OCI-LY7 (cell line): ENCODE measurements around the gene CRK. TPM values are rescaled to one million over a fixed set of nuclear protein-coding genes. Genes with fewer than 3 reads are reported as not detected.

ENCODE experiments used
- BruUV-seq: library from RNA; stranded (reverse); fragments of 400-500 nt; replicated peaks from 2 replicates; lab custom pipeline; 2021; lab: Mats Ljungman, UMichigan
- CTCF ChIA-PET: fragments of 300-600 bp; sonication (Branson Sonifier 250); formaldehyde crosslinking; loops from one replicate; lab custom pipeline; 2022; ENCODE audit warnings: antibody characterized with exemption; ENCODE audit not compliant: unreplicated experiment; lab: Charles Lee
- POLR2A ChIA-PET: fragments of 300-600 bp; sonication (Branson Sonifier 250); formaldehyde crosslinking; loops from one replicate; lab custom pipeline; 2022; ENCODE audit warnings: antibody characterized with exemption; lab: Charles Lee
- DNase-seq: peaks from one replicate; pipeline ENCODE4 v3.0.0-alpha.2; 2015; ENCODE audit warnings: low spot score
- H2AFZ ChIP-seq: fragments of 200-600 bp; sonication (generic), shearing (Covaris generic); 2 replicates; pipeline ENCODE4 v1.6.1; 2014; ENCODE audit warnings: mild to moderate bottlenecking, antibody characterized with exemption, low read length, moderate library complexity
- H3K27ac ChIP-seq: fragments of 200-600 bp; sonication (generic); 2 replicates; pipeline ENCODE4 v1.5.1; 2014; ENCODE audit warnings: mixed run types, low read depth, mild to moderate bottlenecking, moderate library complexity, low read length, inconsistent platforms; ENCODE audit not compliant: poor library complexity, severe bottlenecking
- H3K36me3 ChIP-seq: fragments of 200-600 bp; sonication (generic); 2 replicates; pipeline ENCODE4 v1.6.1; 2014; ENCODE audit warnings: mild to moderate bottlenecking, antibody characterized with exemption, low read length, moderate library complexity, mixed read lengths; ENCODE audit not compliant: insufficient read depth
- H3K4me1 ChIP-seq: fragments of 200-600 bp; sonication (generic); 2 replicates; pipeline ENCODE4 v1.5.1; 2014; ENCODE audit warnings: mild to moderate bottlenecking, low read length; ENCODE audit not compliant: insufficient read depth, poor library complexity, severe bottlenecking
- H3K4me2 ChIP-seq: fragments of 200-600 bp; sonication (generic); 2 replicates; pipeline ENCODE4 v1.6.1; 2014; ENCODE audit warnings: mild to moderate bottlenecking, low read length
- H3K4me3 ChIP-seq: fragments of 200-600 bp; sonication (generic); 2 replicates; pipeline ENCODE4 v1.5.1; 2014; ENCODE audit warnings: mild to moderate bottlenecking, low read depth, low read length; ENCODE audit not compliant: poor library complexity, severe bottlenecking
- H3K79me2 ChIP-seq: fragments of 200-600 bp; sonication (generic); 2 replicates; pipeline ENCODE4 v1.6.1; 2016; ENCODE audit warnings: low read depth, mild to moderate bottlenecking, low read length, moderate library complexity, mixed read lengths; ENCODE audit not compliant: insufficient read depth
- H3K9me2 ChIP-seq: fragments of 200-600 bp; sonication (generic); 2 replicates; pipeline ENCODE4 v1.6.1; 2016; ENCODE audit warnings: mild to moderate bottlenecking, low read length, mixed read lengths; ENCODE audit not compliant: insufficient read depth
- H3K9me3 ChIP-seq: fragments of 200-600 bp; sonication (generic); 2 replicates; pipeline ENCODE4 v1.6.1; 2014; ENCODE audit warnings: mild to moderate bottlenecking, mixed run types, low read length, mixed read lengths
- H4K20me1 ChIP-seq: fragments of 200-600 bp; sonication (generic); 2 replicates; pipeline ENCODE4 v1.6.1; 2014; ENCODE audit warnings: mild to moderate bottlenecking, antibody characterized with exemption, low read length, moderate library complexity, mixed read lengths; ENCODE audit not compliant: insufficient read depth
- CTCF ChIP-seq: fragments of 200-600 bp; sonication (generic); conservative IDR thresholded peaks from 2 replicates; pipeline ENCODE4 v1.5.1; 2014; ENCODE audit warnings: mild to moderate bottlenecking, antibody characterized with exemption, low read length, moderate library complexity, mixed read lengths
- EZH2phosphoT487 ChIP-seq: fragments of 200-600 bp; sonication (generic); IDR thresholded peaks from 2 replicates; pipeline ENCODE4 v1.6.1; 2018; ENCODE audit warnings: low read depth, borderline replicate concordance, mild to moderate bottlenecking, mixed run types, antibody characterized with exemption, low read length, moderate library complexity, mixed read lengths
- intact Hi-C: fragments of 100-400 bp; cut with micrococcal nuclease; formaldehyde crosslinking; loops from one replicate; pipeline ENCODE4 v1.10.0; 2022; ENCODE audit not compliant: unreplicated experiment
- total RNA-seq, 2 experiments: library from RNA; depleted of rRNA in 1 of 2; stranded (reverse); fragments of >200 nt in 1 of 2; shearing (Covaris generic) in 1 of 2; gene quantifications; 2 replicates each; pipeline ENCODE4 v1.2.3, GENCODE V29; 2014 to 2022

CRK gene
- total RNA-seq, 2 experiments from 2014 or later, result 30.4 to 32.0 TPM

GRCh38 chr17:1491443-1492248, 35.6 kb upstream of the CRK start:
- intact Hi-C loops, result no loop called here
- Histone ChIP-seq H3K36me3 (no peaks in the 10 kb centered on the region), H3K9me2 (no peaks in the 10 kb centered on the region), H3K4me1 (peaks cover 38% of the 10 kb centered on the region), H2AFZ (peak overlapping the region; percentile 64; the same call in 1 of the 2 replicates), H3K27ac (peak overlapping the region; percentile 73), H3K4me2 (peak overlapping the region; percentile 95), H3K79me2 (no peaks in the 10 kb centered on the region; the same call in 1 of the 2 replicates), H4K20me1 (no peaks in the 10 kb centered on the region), H3K9me3 (no peaks in the 10 kb centered on the region), H3K4me3 (peak overlapping the region; percentile 80)
- CTCF ChIA-PET, result no interaction called here
- POLR2A ChIA-PET, result no interaction called here
- peak; percentile 68 for DNase-seq
- TF ChIP-seq EZH2phosphoT487 (no peak), CTCF (no peak)
- BruUV-seq, result no TSS peak

DNA sequence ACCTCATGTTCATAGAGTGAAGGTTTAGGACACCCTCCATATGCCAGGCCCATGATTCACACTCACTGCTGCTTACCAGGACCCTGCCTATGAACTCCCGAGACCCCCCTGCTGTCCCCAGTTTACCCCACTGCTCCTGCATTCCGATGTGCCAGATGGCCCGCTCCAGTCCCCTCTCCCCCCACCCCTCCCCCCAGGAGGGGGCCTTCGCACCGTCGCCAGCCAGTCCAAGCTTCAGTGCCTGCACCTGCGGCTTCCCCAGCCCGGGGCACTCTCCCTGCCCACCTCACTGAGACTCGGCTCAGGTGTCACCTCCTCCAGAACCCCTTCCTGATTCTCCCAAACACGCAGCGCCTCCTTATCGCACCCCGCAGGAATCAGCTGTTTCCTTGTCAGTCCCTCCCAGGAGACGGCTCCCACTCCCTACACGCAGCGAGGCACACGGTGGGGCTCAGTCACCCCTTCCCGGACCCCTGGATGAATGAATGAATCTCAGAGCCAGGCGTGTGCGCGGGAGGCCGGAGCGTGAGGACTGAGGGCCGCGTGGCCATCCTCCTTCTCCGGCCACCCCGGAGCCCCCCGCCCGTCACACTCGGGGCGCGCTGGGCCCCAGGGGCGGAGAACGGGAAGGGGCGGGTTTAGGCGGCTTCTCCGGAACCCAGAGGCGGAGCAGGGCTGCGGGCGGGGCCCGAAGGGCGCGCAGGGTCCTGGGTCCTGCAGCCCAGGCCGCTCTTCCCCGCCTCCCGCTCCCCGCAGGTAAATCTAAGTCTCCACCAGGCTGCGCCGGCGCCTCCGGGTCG, 34.8 kb upstream of the CRK start:
- TF ChIP-seq CTCF (no peak), EZH2phosphoT487 (no peak)
- Histone ChIP-seq H3K36me3 (no peaks in the 10 kb centered on the region), H3K9me2 (no peaks in the 10 kb centered on the region), H3K4me2 (peak overlapping the region; percentile 95), H3K4me3 (peak overlapping the region; percentile 80), H3K79me2 (no peaks in the 10 kb centered on the region; the same call in 1 of the 2 replicates), H4K20me1 (no peaks in the 10 kb centered on the region), H3K9me3 (no peaks in the 10 kb centered on the region), H3K4me1 (peaks cover 46% of the 10 kb centered on the region), H3K27ac (peak overlapping the region; percentile 73), H2AFZ (peak overlapping the region; percentile 44; the same call in 1 of the 2 replicates)
- no TSS peak for BruUV-seq
- CTCF ChIA-PET, result no interaction called here
- intact Hi-C loops, result no loop called here
- peak; percentile 78 for DNase-seq
- POLR2A ChIA-PET, result no interaction called here
